SKM-1 treated with dmso at 0.1 percent for 144 hours (cell line): Measurements from ENCODE around the gene SHLD2.
A peak's percentile ranks its signal among the peaks of the same experiment; 100 is the strongest.
"Not testable (repeated sequence)": the region's sequence is repeated elsewhere in the genome, so short reads cannot be mapped to it uniquely, and the experiment has no call there.

Experiments
- DNase-seq: peaks from one replicate; lab custom pipeline; 2025; ENCODE audit not compliant: unreplicated experiment; lab: John Stamatoyannopoulos, UW

The SHLD2 gene

DNA sequence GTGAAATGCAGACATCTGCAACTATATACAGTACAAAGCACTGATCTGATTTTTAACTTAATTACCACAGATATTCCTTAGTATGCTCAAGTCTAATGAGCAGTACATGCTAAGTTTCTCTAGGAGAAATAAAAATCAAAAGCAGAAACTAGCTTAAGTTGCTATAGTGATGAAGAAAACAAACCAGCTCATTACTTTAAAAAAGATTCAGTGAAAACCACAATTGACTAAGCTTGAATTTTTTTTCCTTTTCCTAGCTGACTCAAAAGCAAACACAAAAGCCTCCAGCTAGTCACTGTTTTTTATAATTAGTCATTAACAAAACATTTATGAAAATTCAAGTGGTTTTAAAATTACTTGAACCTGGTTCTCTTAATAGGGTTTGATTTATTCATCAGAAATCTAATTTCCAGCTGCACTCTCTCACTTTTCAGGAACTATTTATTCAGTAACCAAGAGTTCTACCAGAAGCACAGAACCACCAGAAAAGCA is 10.7 kb upstream of the SHLD2 start:
- not testable (repeated sequence) for DNase-seq

GRCh38 chr10:87085537-87085936 is 9.5 kb upstream of the SHLD2 start:
- DNase-seq: no peak

GRCh38 chr10:87089746-87090145 is 5.3 kb upstream of the SHLD2 start:
- DNase-seq: no peak

DNA sequence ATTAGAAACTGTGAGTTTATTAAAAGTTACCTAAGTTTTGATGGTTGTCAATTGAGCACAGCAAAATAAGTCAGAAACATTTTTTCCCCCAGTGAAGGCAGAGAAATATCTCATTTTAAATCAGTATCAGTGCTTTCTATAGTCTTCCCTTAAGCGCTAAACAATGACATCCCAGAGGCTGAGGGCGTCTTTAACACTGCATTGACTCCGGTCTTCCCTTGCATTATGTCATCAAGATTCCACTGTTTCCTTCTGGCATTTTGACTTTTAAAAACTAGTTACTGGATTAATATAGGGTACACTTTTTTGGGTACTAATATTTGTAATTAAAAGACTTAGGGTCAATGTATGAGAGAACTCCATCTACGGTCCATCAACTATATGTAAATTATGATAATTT is 4.2 kb upstream of the SHLD2 start:
- no peak for DNase-seq

GRCh38 chr10:87092376-87092860 is 2.6 kb upstream of the SHLD2 start:
- no peak for DNase-seq

DNA sequence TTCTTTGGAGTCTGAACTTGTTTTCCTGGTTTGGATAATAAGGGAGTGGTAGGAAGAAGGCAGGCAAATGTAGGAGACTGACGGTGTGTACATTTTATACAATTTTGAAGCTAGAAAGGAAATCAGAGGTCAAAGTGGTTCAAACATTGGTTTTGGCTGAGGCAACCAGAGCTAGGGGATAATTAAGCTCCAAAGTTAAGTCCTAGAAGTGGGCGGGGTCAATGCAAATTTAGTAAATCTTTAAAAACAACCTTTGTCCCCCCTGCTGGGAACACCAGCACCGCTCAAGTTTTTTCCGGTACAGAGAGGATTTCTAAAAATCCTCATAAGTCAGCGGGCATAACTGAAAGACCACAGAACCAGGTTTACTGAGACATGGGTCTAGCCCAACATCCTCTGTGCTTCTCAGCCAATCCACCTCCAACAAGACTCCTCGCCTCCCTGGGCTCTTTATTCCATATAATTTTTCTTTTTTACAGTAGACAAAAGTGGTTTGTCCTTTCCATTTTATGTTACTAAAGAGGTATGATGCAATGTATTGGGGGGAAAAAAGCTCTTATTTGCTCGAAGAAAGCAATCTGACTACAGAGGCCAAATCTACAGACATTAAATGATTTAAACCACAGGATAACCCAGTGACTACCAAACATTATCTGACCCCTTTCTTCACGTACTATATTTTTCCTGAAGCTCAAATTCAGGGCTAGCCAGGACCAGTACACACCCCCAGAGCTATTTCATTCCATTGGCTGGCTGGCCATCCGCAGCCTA is 2.0 kb upstream of the SHLD2 start:
- DNase-seq: no peak

GRCh38 chr10:87093632-87094372 is 1.2 kb upstream of the SHLD2 start:
- DNase-seq: peak; percentile 35

DNA sequence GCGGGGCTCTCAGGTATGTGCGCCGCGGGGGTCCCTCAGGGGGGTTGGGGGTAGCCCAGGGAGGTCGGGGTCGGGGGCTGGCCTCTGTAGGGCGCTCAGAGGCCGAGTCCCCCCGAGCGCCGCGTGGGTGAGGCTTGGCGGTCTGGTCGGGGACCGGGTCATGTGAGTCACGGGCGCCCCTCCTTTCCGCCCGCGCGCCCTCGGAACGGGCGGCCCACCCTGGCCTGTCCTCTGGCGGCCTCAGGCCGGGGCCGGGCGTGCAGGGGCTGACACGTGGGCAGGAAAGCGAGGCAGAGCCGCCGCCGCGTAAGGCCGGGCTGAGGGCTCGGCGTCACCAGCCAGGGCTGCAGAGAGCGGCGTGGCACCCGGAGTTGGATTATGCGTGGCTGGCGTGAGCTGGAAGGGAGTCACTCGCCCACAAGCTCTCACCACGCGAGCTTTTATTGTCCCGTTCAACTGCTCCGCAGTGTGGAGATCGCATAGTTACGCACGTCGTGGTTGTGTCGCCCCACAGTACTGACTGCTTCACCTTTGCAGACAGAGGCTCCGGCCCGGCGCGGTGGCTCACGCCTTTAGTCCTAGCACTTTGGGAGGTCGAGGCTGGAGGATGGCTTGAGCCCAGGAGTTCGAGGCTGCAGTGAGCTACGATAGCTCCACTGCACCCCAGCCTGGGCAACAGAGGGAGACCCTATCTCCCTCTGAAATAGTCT is 385 bp downstream of the SHLD2 start:
- DNase-seq: peak; percentile 43

- no peak for DNase-seq
Measured at GRCh38 chr10:87101996-87102395, 7.0 kb downstream of the SHLD2 start.

- not testable (repeated sequence) for DNase-seq
Measured at GRCh38 chr10:87104727-87105126, 9.7 kb downstream of the SHLD2 start.

- DNase-seq: no peak
Measured at GRCh38 chr10:87105446-87106124, 10.6 kb downstream of the SHLD2 start.

- not testable (repeated sequence) for DNase-seq
Measured at GRCh38 chr10:87118122-87118521, 23.1 kb downstream of the SHLD2 start.

GRCh38 chr10:87119029-87119428 is 24.0 kb downstream of the SHLD2 start:
- not testable (repeated sequence) for DNase-seq

GRCh38 chr10:87123351-87123750 is 28.3 kb downstream of the SHLD2 start:
- DNase-seq: not testable (repeated sequence)

DNA sequence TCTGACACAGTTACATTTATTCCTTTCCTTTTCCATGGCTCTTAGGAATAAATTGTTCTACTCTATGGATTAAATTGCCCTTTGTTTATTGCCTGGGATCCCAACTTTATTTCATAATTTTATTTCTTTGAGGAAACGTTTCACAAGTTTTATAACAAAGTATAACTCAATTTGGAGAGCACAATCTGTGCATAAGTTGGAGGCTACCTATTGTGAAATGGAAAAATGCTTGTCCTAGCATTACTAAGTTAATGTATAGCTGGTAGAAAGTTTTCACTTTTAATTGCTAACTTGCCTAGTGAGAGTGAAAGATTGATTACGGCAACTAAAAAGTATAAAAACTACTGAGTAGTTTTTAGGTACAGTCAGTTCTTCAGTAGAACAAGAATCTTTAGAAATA is 32.0 kb downstream of the SHLD2 start:
- not testable (repeated sequence) for DNase-seq

DNA sequence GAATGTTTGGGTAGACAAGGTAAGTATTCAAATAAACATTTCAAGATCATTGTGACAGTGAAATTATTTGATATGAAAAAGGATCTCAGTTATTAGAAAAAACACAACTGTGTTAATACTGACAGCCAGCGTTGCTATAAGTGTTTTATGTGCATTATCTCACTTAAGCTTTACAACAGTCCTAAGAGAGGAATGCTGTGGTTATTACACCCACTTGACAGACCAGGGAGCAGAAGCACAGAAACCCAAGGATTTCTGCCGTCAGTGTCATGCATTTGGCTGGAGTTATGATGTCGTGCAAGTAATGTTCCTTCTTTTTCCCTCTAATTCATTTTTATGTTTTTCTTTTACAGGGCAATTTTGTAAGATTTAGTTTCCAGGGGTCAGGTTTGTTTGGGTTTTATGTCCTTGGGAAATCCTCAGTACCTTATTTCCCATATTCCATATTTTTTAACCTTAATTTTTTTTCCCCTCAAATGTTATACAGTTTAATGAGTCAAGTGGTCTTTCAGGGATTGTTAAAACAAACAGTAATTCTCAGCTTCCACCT is 32.7 kb downstream of the SHLD2 start:
- not testable (repeated sequence) for DNase-seq

DNA sequence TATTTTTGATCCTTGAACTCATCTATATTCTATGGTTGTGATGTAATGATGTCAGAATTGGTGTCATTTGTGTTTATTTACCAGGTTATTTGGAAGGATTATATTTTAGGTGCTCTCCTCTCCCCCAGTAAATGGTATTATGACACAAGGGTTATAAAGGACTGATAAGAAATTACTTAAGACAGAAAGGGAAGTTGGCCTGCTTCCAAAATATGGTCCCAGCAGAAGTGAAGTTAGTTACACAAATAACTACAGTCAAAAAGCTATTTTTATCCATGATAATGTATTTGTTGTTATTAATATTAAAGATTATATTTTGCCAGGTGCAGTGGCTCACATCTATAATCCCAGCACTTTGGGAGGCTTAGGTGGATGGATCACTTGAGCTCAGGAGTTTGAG is 37.2 kb downstream of the SHLD2 start:
- DNase-seq: peak; percentile 9

DNA sequence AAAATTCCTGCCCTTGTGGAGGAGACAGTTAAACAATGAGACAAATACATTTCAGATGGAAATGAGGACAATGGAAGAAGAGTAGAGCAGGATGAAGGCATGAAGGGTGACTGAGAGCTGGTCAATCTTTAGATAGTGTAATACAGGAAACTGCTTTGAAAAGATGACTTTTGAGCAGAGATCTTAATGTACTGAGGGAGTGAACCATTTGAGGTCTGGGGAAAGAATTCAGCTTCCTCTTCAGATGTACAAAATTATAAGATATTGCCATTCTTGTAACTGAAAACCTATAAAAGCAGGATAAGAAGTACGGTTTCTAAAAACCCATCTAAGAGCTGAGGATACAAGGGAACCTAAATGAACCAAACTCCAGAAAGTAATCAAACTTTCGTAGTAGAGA is 38.9 kb downstream of the SHLD2 start:
- not testable (repeated sequence) for DNase-seq

GRCh38 chr10:87134440-87134839 is 39.4 kb downstream of the SHLD2 start:
- DNase-seq: not testable (repeated sequence)

DNA sequence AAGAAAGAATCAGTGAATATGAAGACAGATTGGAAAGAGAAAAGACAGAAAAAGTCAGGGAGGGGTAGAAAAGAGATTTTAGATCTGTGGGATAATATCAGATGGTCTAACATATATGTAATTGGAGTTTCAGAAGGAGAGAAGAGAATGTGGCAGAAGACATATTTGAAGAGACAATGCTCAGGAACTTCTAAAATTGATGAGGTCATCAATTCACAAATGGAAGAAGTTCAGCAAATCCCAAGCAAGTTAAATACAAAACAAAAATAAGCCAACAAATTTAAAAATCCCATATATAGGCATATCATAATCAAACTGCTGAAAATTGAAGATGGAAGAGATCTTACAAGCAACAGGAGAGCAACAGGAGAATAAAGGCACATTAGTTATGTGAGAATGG is 42.5 kb downstream of the SHLD2 start:
- not testable (repeated sequence) for DNase-seq
